Bronchial epithelial cell (primary cell): ENCODE data around the gene ADAMTS15. TPM values are rescaled to one million over a fixed set of nuclear protein-coding genes. Genes with fewer than 3 reads are reported as not detected.
A peak's percentile ranks its signal among the peaks of the same experiment; 100 is the strongest.
"Not testable (repeated sequence)": the region's sequence is repeated elsewhere in the genome, so short reads cannot be mapped to it uniquely, and the experiment has no call there.

Source experiments
- DNase-seq: peaks from one replicate; pipeline ENCODE4 v3.0.0-alpha.2; 2010; ENCODE audit warnings: low read depth
- FAIRE-seq: peaks from 2 replicates; lab custom pipeline; 2011; peaks lifted over from hg19 to GRCh38; lab: Jason Lieb, UNC
- H3K27me3 ChIP-seq: 2 replicates; pipeline ENCODE4 v1.5.1; 2011; ENCODE audit warnings: low read length; ENCODE audit not compliant: control insufficient read depth, insufficient read depth
- H3K36me3 ChIP-seq: 2 replicates; pipeline ENCODE4 v1.5.1; 2011; ENCODE audit warnings: low read length; ENCODE audit not compliant: control insufficient read depth, insufficient read depth
- H3K4me3 ChIP-seq: 2 replicates; pipeline ENCODE4 v1.5.1; 2011; ENCODE audit warnings: mild to moderate bottlenecking, low read depth, low read length, control low read depth
- total RNA-seq: library from RNA; depleted of rRNA; stranded (reverse); fragments of >200 nt; gene quantifications from 2 replicates; pipeline ENCODE4 v1.2.1, GENCODE V29; 2014
- TF ChIP-seq, protein P1 (sequence below): IDR thresholded peaks from 2 replicates; pipeline ENCODE4 v1.5.1; 2011; ENCODE audit warnings: mild to moderate bottlenecking, moderate library complexity, low read length, control low read depth, inconsistent platforms; ENCODE audit not compliant: insufficient read depth, severe bottlenecking

ADAMTS15 gene
- total RNA-seq, 1 donor from 2014 or later, result 0.26 TPM

GRCh38 chr11:130431801-130432200 is 16.6 kb upstream of the ADAMTS15 start:
- Histone ChIP-seq H3K4me3 (no peak overlapping the region), H3K27me3 (peaks cover 20% of the 10 kb centered on the region), H3K36me3 (no peaks in the 10 kb centered on the region)
- TF ChIP-seq, protein P1, sequence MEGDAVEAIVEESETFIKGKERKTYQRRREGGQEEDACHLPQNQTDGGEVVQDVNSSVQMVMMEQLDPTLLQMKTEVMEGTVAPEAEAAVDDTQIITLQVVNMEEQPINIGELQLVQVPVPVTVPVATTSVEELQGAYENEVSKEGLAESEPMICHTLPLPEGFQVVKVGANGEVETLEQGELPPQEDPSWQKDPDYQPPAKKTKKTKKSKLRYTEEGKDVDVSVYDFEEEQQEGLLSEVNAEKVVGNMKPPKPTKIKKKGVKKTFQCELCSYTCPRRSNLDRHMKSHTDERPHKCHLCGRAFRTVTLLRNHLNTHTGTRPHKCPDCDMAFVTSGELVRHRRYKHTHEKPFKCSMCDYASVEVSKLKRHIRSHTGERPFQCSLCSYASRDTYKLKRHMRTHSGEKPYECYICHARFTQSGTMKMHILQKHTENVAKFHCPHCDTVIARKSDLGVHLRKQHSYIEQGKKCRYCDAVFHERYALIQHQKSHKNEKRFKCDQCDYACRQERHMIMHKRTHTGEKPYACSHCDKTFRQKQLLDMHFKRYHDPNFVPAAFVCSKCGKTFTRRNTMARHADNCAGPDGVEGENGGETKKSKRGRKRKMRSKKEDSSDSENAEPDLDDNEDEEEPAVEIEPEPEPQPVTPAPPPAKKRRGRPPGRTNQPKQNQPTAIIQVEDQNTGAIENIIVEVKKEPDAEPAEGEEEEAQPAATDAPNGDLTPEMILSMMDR, result no peak
- FAIRE-seq, result no peak
- no peak for DNase-seq

GRCh38 chr11:130433357-130433756 is 15.1 kb upstream of the ADAMTS15 start:
- Histone ChIP-seq H3K27me3 (peaks cover 10% of the 10 kb centered on the region), H3K36me3 (no peaks in the 10 kb centered on the region)

GRCh38 chr11:130434521-130435223 is 13.8 kb upstream of the ADAMTS15 start:
- H3K36me3 ChIP-seq, result no peaks in the 10 kb centered on the region
- no peak for FAIRE-seq
- peak overlapping the region; percentile 57 for H3K4me3 ChIP-seq
- TF ChIP-seq, protein P1, result peak; percentile 89
- peak; percentile 76 for DNase-seq
- peaks cover 2% of the 10 kb centered on the region for H3K27me3 ChIP-seq

More at GRCh38 chr11:130433357-130433756, 15.1 kb upstream of the ADAMTS15 start:
- no peak for DNase-seq
- no peak overlapping the region for H3K4me3 ChIP-seq
- TF ChIP-seq, protein P1, result no peak
- no peak for FAIRE-seq

- Histone ChIP-seq H3K4me3 (no peak overlapping the region), H3K36me3 (no peaks in the 10 kb centered on the region), H3K27me3 (no peaks in the 10 kb centered on the region)
- FAIRE-seq (no peak), DNase-seq (peak; percentile 84)
- TF ChIP-seq, protein P1, result no peak
Observed at GRCh38 chr11:130435671-130436070, 12.8 kb upstream of the ADAMTS15 start.

DNA sequence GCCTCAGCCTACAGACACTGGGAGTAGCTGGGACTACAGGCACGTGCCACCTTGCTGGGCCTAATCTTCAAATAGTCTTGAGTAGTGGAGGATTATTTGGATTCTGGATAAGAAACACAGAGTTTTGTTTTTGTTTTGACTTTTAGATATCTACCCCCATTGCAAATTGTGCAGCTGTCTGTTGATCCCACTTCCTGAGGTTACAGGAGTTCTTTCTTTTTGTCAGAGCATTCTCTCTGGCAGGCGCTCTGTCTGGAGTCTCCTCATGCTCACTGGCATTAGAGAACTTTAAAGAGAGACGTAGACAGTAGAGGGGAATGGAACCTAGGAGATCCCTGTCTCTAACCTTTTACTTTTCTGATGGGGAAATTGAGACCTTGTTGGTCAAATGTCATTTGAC is 12.3 kb upstream of the ADAMTS15 start:
- H3K27me3 ChIP-seq, result no peaks in the 10 kb centered on the region
- TF ChIP-seq, protein P1, result no peak
- no peaks in the 10 kb centered on the region for H3K36me3 ChIP-seq
- H3K4me3 ChIP-seq, result no peak overlapping the region
- DNase-seq, result no peak
- FAIRE-seq, result no peak

- TF ChIP-seq, protein P1, result no peak
- no peak for FAIRE-seq
- Histone ChIP-seq H3K27me3 (no peaks in the 10 kb centered on the region), H3K36me3 (no peaks in the 10 kb centered on the region), H3K4me3 (no peak overlapping the region)
- DNase-seq, result peak; percentile 95
Observed at GRCh38 chr11:130437848-130438247, 10.6 kb upstream of the ADAMTS15 start.

DNA sequence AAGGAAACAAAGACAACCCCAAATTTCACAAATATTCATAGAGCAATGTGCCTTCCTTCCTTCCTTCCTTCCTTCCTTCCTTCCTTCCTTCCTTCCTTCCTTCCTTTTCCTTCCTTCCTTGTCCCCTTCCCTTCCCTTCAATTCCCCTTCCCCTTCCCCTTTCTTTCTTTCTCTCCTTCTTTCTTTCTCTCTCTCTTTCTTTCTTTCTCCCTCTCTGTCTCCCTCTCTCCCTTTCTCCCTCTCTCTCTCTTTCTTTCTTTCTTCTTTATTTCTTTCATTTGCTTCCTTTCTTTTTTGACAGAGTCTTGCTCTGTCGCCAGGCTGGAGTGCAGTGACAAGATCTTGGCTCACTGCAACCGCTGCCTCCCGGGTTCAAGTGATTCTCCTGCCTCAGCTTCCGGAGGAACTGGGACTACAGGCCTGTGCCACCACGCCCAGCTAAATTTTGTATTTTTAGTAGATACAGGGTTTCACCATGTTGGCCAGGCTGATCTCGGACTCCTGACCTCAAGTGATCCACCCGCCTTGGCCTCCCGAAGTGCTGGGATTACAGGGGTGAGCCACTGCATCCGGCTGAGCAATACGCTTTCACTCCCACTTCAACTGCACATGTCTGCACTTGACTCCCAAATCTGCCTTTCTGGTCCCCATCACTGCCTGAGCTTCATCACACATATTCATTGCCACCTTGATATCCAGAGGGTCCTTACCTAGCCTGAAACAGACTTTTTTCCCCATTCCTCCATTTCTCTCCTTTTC is 9.9 kb upstream of the ADAMTS15 start:
- H3K27me3 ChIP-seq, H3K36me3 ChIP-seq, H3K4me3 ChIP-seq, FAIRE-seq: not testable (repeated sequence)
- peak; percentile 56 for DNase-seq
